ENCODE measurements around the gene ETV6. TPM values are rescaled to one million over a fixed set of nuclear protein-coding genes. Genes with fewer than 3 reads are reported as not detected.

ETV6 gene
- polyA plus RNA-seq, 1 donor (not counting 4 experiments of a cell fraction or from before 2014, with no cell fraction given) = 5.3 TPM

DNA sequence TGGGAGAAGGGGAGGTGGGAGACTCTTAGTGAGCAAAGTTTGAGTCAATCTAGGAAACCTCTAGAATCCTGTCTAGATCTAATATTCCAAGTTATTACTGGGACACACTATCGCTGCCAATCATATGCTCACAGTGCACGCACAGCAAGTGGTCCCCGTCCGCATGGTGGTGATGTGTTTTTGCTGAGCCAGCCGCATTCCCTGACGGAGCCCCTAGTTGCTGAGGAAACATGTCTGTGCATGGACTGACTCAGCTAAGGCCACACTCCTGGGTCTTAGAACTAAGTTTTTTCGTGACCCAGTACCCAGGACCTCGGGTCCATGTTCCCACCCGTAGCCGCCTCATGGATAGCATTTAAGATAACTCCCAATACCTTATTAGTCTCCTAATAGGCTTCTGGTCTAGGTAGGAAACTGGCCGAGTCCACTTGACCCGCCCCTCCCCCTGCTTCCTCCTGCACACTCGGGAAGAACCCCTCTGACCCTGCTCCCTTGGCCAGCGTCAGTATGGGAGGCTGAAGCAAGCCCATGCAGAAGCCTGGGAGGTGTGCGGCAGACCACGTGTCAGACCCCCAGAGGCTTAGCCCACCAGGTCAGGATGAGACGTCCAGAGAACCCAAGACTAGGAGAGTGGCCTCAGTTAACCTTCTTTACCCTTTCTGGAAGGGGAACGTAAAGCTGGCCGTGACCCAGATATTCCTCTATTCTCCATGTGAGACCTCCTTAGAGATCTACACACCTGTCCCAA, 200.5 kb downstream of the ETV6 start:
- FAIRE-seq (no peak), DNase-seq (ENCODE audit: low read depth, low spot score) (no peak)
- H3K79me2 ChIP-seq (ENCODE audit: control insufficient read depth, insufficient read depth, low read length) = no peaks in the 10 kb centered on the region
- no peaks in the 10 kb centered on the region for H4K20me1 ChIP-seq (ENCODE audit: control insufficient read depth, extremely low read depth, insufficient read depth, low read length)
- no peaks in the 10 kb centered on the region for H3K9me1 ChIP-seq (ENCODE audit: control insufficient read depth, extremely low read depth, insufficient read depth, low read length)
- no peak overlapping the region for H2AFZ ChIP-seq (ENCODE audit: control insufficient read depth, low read length)
- H3K9ac ChIP-seq (ENCODE audit: control insufficient read depth, extremely low read depth, insufficient read depth, low read length) = no peak overlapping the region
- dilution Hi-C loops (cut with MboI; ENCODE audit: extremely low pct_ligation_motif_present, low sequenced_read_pairs) = no loop called here
- TF ChIP-seq, protein P1, sequence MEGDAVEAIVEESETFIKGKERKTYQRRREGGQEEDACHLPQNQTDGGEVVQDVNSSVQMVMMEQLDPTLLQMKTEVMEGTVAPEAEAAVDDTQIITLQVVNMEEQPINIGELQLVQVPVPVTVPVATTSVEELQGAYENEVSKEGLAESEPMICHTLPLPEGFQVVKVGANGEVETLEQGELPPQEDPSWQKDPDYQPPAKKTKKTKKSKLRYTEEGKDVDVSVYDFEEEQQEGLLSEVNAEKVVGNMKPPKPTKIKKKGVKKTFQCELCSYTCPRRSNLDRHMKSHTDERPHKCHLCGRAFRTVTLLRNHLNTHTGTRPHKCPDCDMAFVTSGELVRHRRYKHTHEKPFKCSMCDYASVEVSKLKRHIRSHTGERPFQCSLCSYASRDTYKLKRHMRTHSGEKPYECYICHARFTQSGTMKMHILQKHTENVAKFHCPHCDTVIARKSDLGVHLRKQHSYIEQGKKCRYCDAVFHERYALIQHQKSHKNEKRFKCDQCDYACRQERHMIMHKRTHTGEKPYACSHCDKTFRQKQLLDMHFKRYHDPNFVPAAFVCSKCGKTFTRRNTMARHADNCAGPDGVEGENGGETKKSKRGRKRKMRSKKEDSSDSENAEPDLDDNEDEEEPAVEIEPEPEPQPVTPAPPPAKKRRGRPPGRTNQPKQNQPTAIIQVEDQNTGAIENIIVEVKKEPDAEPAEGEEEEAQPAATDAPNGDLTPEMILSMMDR (optimal IDR thresholded peaks at IDR 0.05 in 1 of 3, IDR thresholded peaks at IDR 0.05 in 1 of 3, conservative IDR thresholded peaks at IDR 0.05 in 1 of 3; ENCODE audit: extremely low read depth in 1 of 3, insufficient read depth in 2 of 3, low read length in 3 of 3) = no peak
- no peak for TF ChIP-seq EZH2 (IDR thresholded peaks at IDR 0.05; ENCODE audit: low read length)
- H3K4me1 ChIP-seq (ENCODE audit: control insufficient read depth, extremely low read depth, insufficient read depth, low read length) = no peaks in the 10 kb centered on the region
- no peak overlapping the region for H3K27ac ChIP-seq (ENCODE audit: control insufficient read depth, insufficient read depth, low read length)
- no peaks in the 10 kb centered on the region for H3K27me3 ChIP-seq (ENCODE audit: control insufficient read depth, extremely low read depth, insufficient read depth, low read length)
- H3K4me2 ChIP-seq (ENCODE audit: control insufficient read depth, extremely low read depth, insufficient read depth, low read depth, low read length) = no peak overlapping the region
- H3K4me3 ChIP-seq (ENCODE audit: control insufficient read depth in 2 of 3, extremely low read depth in 1 of 3, insufficient read depth in 2 of 3, low read depth in 1 of 3, low read length in 3 of 3) = no peak overlapping the region
- H3K36me3 ChIP-seq (ENCODE audit: control insufficient read depth in 2 of 2, extremely low read depth in 1 of 2, insufficient read depth in 2 of 2, low read length in 2 of 2) = peaks cover 0 to 3% of the 10 kb centered on the region in 2 experiments
- no peaks in the 10 kb centered on the region for H3K9me3 ChIP-seq (ENCODE audit: control insufficient read depth, low read depth, low read length)

DNA sequence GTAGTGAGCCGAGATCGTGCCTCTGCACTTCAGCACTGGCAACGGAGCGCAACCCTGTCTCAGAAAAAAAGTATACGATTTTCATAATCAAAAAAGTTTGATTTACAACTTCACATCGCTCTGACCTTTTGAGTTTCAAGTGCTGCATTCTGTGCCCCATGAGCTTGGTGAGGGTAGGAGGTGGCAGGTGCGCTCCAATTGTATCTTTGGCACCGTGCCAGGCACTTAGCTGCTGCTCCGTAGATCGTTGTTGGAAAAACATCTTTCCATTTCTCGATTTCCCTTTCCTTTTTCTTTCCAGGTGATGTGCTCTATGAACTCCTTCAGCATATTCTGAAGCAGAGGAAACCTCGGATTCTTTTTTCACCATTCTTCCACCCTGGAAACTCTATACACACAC, 203.7 kb downstream of the ETV6 start:
- Histone ChIP-seq H3K27ac (ENCODE audit: control insufficient read depth, insufficient read depth, low read length) (no peak overlapping the region), H3K9me3 (ENCODE audit: control insufficient read depth, low read depth, low read length) (no peaks in the 10 kb centered on the region), H3K27me3 (ENCODE audit: control insufficient read depth, extremely low read depth, insufficient read depth, low read length) (no peaks in the 10 kb centered on the region), H3K9me1 (ENCODE audit: control insufficient read depth, extremely low read depth, insufficient read depth, low read length) (no peaks in the 10 kb centered on the region), H3K9ac (ENCODE audit: control insufficient read depth, extremely low read depth, insufficient read depth, low read length) (no peak overlapping the region), H4K20me1 (ENCODE audit: control insufficient read depth, extremely low read depth, insufficient read depth, low read length) (no peaks in the 10 kb centered on the region), H3K4me2 (ENCODE audit: control insufficient read depth, extremely low read depth, insufficient read depth, low read depth, low read length) (no peak overlapping the region), H3K79me2 (ENCODE audit: control insufficient read depth, insufficient read depth, low read length) (no peaks in the 10 kb centered on the region), H3K4me3 (ENCODE audit: control insufficient read depth in 2 of 3, extremely low read depth in 1 of 3, insufficient read depth in 2 of 3, low read depth in 1 of 3, low read length in 3 of 3) (no peak overlapping the region), H3K36me3 (ENCODE audit: control insufficient read depth in 2 of 2, extremely low read depth in 1 of 2, insufficient read depth in 2 of 2, low read length in 2 of 2) (peaks cover 0 to 5% of the 10 kb centered on the region in 2 experiments), H2AFZ (ENCODE audit: control insufficient read depth, low read length) (no peak overlapping the region), H3K4me1 (ENCODE audit: control insufficient read depth, extremely low read depth, insufficient read depth, low read length) (no peaks in the 10 kb centered on the region)
- dilution Hi-C loops (cut with MboI; ENCODE audit: extremely low pct_ligation_motif_present, low sequenced_read_pairs) = no loop called here
- no peak for TF ChIP-seq EZH2 (IDR thresholded peaks at IDR 0.05; ENCODE audit: low read length)
- TF ChIP-seq, protein P1 (optimal IDR thresholded peaks at IDR 0.05 in 1 of 3, IDR thresholded peaks at IDR 0.05 in 1 of 3, conservative IDR thresholded peaks at IDR 0.05 in 1 of 3; ENCODE audit: extremely low read depth in 1 of 3, insufficient read depth in 2 of 3, low read length in 3 of 3) = no peak
- DNase-seq (ENCODE audit: low read depth, low spot score) = no peak
- FAIRE-seq = no peak
